Endothelial cell of umbilical vein (primary cell): ENCODE data around the gene FOXRED2. TPM values are rescaled to one million over a fixed set of nuclear protein-coding genes. Genes with fewer than 3 reads are reported as not detected.

Source experiments
- BruUV-seq: library from RNA; stranded (reverse); fragments of 400-500 nt; replicated peaks from 2 replicates; lab custom pipeline; 2021; lab: Mats Ljungman, UMichigan
- CTCF ChIA-PET: fragments of 300-600, 350-600 bp; sonication (Branson Sonifier 250); formaldehyde crosslinking; loops from one replicate; lab custom pipeline; 2021; ENCODE audit warnings: antibody characterized with exemption, inconsistent platforms; lab: Charles Lee
- POLR2A ChIA-PET: fragments of 300-600, 350-600 bp; sonication (Branson Sonifier 250); formaldehyde crosslinking; loops from one replicate; lab custom pipeline; 2021; ENCODE audit warnings: antibody characterized with exemption, inconsistent platforms; lab: Charles Lee
- DNase-seq: peaks from one replicate; pipeline ENCODE4 v3.0.0-alpha.2; 2011; ENCODE audit warnings: low read depth, low spot score
- FAIRE-seq: peaks from 2 replicates; lab custom pipeline; 2011; peaks lifted over from hg19 to GRCh38; lab: Jason Lieb, UNC
- H2AFZ ChIP-seq: 2 replicates; pipeline ENCODE4 v1.6.0; 2012; ENCODE audit warnings: low read depth, low read length, control low read depth, inconsistent platforms
- H3K27ac ChIP-seq: 2 replicates; pipeline ENCODE4 v1.5.1; 2011; ENCODE audit warnings: low read depth, mild to moderate bottlenecking, control low read depth, low read length, moderate library complexity; ENCODE audit not compliant: insufficient read depth
- H3K27me3 ChIP-seq, 2 experiments: 2 replicates each; pipeline versions ENCODE4 v1.6.0 to v1.6.1; 2011; ENCODE audit warnings: low read length in 2 of 2, mixed read lengths in 1 of 2; ENCODE audit not compliant: control insufficient read depth in 2 of 2, insufficient read depth in 2 of 2
- H3K36me3 ChIP-seq, 2 experiments: 2 replicates in 1 of 2; 3 replicates in 1 of 2; pipeline ENCODE4 v1.5.1; 2011; ENCODE audit warnings: low read length in 2 of 2, mild to moderate bottlenecking in 1 of 2, moderate library complexity in 1 of 2; ENCODE audit not compliant: control insufficient read depth in 2 of 2, insufficient read depth in 2 of 2; ENCODE audit errors: extremely low read depth in 1 of 2
- H3K4me1 ChIP-seq: 3 replicates; pipeline ENCODE4 v1.5.1; 2011; ENCODE audit warnings: mild to moderate bottlenecking, low read length; ENCODE audit not compliant: control insufficient read depth, insufficient read depth; ENCODE audit errors: extremely low read depth
- H3K4me2 ChIP-seq: 2 replicates; pipeline ENCODE4 v1.6.1; 2011; ENCODE audit warnings: low read length, control low read depth, mixed read lengths; ENCODE audit not compliant: insufficient read depth
- H3K4me3 ChIP-seq, 3 experiments: fragments of 200-600 bp in 1 of 3; sonication (generic), shearing (Covaris generic) in 1 of 3; replicated peaks in 1 of 3; 2 replicates each; pipeline ENCODE4 v1.5.1; 2011 to 2016; ENCODE audit warnings: control low read depth in 3 of 3, low read length in 3 of 3, mild to moderate bottlenecking in 2 of 3, inconsistent platforms in 1 of 3, low read depth in 1 of 3, moderate library complexity in 1 of 3; ENCODE audit not compliant: insufficient read depth in 1 of 3
- H3K79me2 ChIP-seq: 2 replicates; pipeline ENCODE4 v1.6.0; 2012; ENCODE audit warnings: low read length, inconsistent platforms; ENCODE audit not compliant: control insufficient read depth, insufficient read depth
- H3K9ac ChIP-seq: replicated peaks from 2 replicates; pipeline ENCODE3; 2011; ENCODE audit warnings: low read length, control low read depth; ENCODE audit not compliant: insufficient read depth; ENCODE audit errors: extremely low read depth
- H3K9me1 ChIP-seq: replicated peaks from 3 replicates; pipeline ENCODE4 v1.6.0; 2011; ENCODE audit warnings: mild to moderate bottlenecking, low read length; ENCODE audit not compliant: control insufficient read depth, insufficient read depth; ENCODE audit errors: extremely low read depth
- H3K9me3 ChIP-seq: replicated peaks from 2 replicates; pipeline ENCODE4 v1.5.1; 2012; ENCODE audit warnings: low read length, inconsistent platforms; ENCODE audit not compliant: control insufficient read depth, insufficient read depth
- H4K20me1 ChIP-seq: replicated peaks from 2 replicates; pipeline ENCODE3; 2011; ENCODE audit warnings: mild to moderate bottlenecking, low read length; ENCODE audit not compliant: control insufficient read depth, insufficient read depth; ENCODE audit errors: extremely low read depth
- EZH2 ChIP-seq: IDR thresholded peaks from 2 replicates; pipeline ENCODE4 v1.6.1; 2012; ENCODE audit warnings: borderline replicate concordance, low read depth, mild to moderate bottlenecking, moderate library complexity, low read length, inconsistent platforms; ENCODE audit not compliant: severe bottlenecking
- FOS ChIP-seq: IDR thresholded peaks from 2 replicates; pipeline ENCODE4 v1.6.1; 2011; ENCODE audit warnings: mild to moderate bottlenecking, low read length, moderate library complexity, borderline replicate concordance; ENCODE audit not compliant: insufficient read depth
- GATA2 ChIP-seq: IDR thresholded peaks from 2 replicates; pipeline ENCODE4 v1.7.0; 2011; ENCODE audit warnings: low read depth, mild to moderate bottlenecking, moderate library complexity, mixed read lengths, low read length; ENCODE audit not compliant: insufficient read length, insufficient read depth
- JUN ChIP-seq: IDR thresholded peaks from 2 replicates; pipeline ENCODE4 v1.6.1; 2011; ENCODE audit warnings: borderline replicate concordance, low read depth; ENCODE audit not compliant: insufficient read length, insufficient read depth
- MYC ChIP-seq: IDR thresholded peaks from one replicate; pipeline ENCODE4 v1.6.1; 2011; ENCODE audit warnings: mild to moderate bottlenecking, low read depth, low read length
- POLR2A ChIP-seq: IDR thresholded peaks from 2 replicates; pipeline ENCODE4 v1.6.1; 2012; ENCODE audit warnings: low read depth, mild to moderate bottlenecking, control low read depth, low read length
- POLR2AphosphoS5 ChIP-seq: IDR thresholded peaks from 2 replicates; pipeline ENCODE4 v1.6.1; 2012; ENCODE audit warnings: low read depth, mild to moderate bottlenecking, control low read depth, low read length, moderate library complexity; ENCODE audit not compliant: insufficient read depth
- dilution Hi-C: fragments of 300-500 bp; cut with MboI; formaldehyde crosslinking; loops from one replicate; pipeline ENCODE4 v1.15.0; 2019; ENCODE audit warnings: low sequenced_read_pairs; ENCODE audit not compliant: extremely low pct_ligation_motif_present
- intact Hi-C: fragments of 100-400 bp; cut with micrococcal nuclease; formaldehyde crosslinking; loops from one replicate; pipeline ENCODE4 v1.10.0; 2022
- polyA plus RNA-seq, 4 experiments: library from polyadenylated mRNA; depleted of rRNA in 3 of 4; stranded (reverse) in 3 of 4; unstranded in 1 of 4; fragments of >200 nt; gene quantifications; 2 replicates each; pipeline versions ENCODE4 v1.2.1 to v1.2.3, GENCODE V29; 2011 to 2012; ENCODE audit warnings: missing spikeins in 1 of 4
- total RNA-seq: library from RNA; stranded (reverse); gene quantifications from 2 replicates; pipeline ENCODE4 v1.2.3, GENCODE V29; 2021
- TF ChIP-seq, protein P1 (sequence below): IDR thresholded peaks from 2 replicates; pipeline ENCODE4 v1.6.1; 2011; ENCODE audit not compliant: insufficient read depth, insufficient read length

FOXRED2 gene
- total and polyA plus RNA-seq, 2 donors (not counting 3 experiments of a cell fraction or from before 2014, with no cell fraction given) = 8.4 to 20.4 TPM

- H3K4me1 ChIP-seq = peaks cover 59% of the 10 kb centered on the region
Observed at GRCh38 chr22:36467946-36468345, 38.9 kb downstream of the FOXRED2 start.

GRCh38 chr22:36467042-36467810 is 39.6 kb downstream of the FOXRED2 start:
- Histone ChIP-seq H3K27ac (peak overlapping the region; percentile 91), H3K9ac (peak overlapping the region; percentile 26), H4K20me1 (no peaks in the 10 kb centered on the region), H3K9me3 (no peaks in the 10 kb centered on the region), H3K4me1 (peaks cover 63% of the 10 kb centered on the region), H2AFZ (no peak overlapping the region), H3K36me3 (peaks cover 0 to 3% of the 10 kb centered on the region in 2 experiments), H3K4me3 (no peak overlapping the region), H3K27me3 (no peaks in the 10 kb centered on the region), H3K79me2 (peaks cover 5% of the 10 kb centered on the region), H3K9me1 (no peaks in the 10 kb centered on the region), H3K4me2 (no peak overlapping the region)
- FAIRE-seq = peak; percentile 24
- CTCF ChIA-PET = interaction anchor here (0.7 to 5.3 kb wide), 7 partner anchors 79 to 167 kb away, joined by 3 to 68 read pairs (median 6); partner anchors contain the start of gene MYH9
- dilution Hi-C loops = no loop called here
- intact Hi-C loops = loop anchor here (5.0 kb wide), 1 partner anchor 100 kb away; no protein-coding TSS in a partner anchor
- POLR2A ChIA-PET = interaction anchor here (0.6 to 2.0 kb wide), 9 partner anchors 79 to 138 kb away, joined by 3 to 7 read pairs (median 4); partner anchors contain the start of gene MYH9
- DNase-seq = no peak
- TF ChIP-seq FOS (peak; percentile 16), POLR2AphosphoS5 (no peak)
- TSS peak; percentile 8 for BruUV-seq

More at GRCh38 chr22:36467946-36468345, 38.9 kb downstream of the FOXRED2 start:
- Histone ChIP-seq H3K4me3 (no peak overlapping the region), H3K9me3 (no peaks in the 10 kb centered on the region), H3K9me1 (no peaks in the 10 kb centered on the region), H3K27ac (peak overlapping the region; percentile 91), H3K79me2 (peaks cover 5% of the 10 kb centered on the region), H3K9ac (peak overlapping the region; percentile 26), H4K20me1 (no peaks in the 10 kb centered on the region), H3K4me2 (no peak overlapping the region), H2AFZ (no peak overlapping the region), H3K36me3 (peaks cover 0 to 4% of the 10 kb centered on the region in 2 experiments), H3K27me3 (no peaks in the 10 kb centered on the region)
- DNase-seq = peak; percentile 67
- FAIRE-seq = peak; percentile 96
- BruUV-seq = no TSS peak
- ChIA-PET POLR2A (interaction anchor here (0.6 to 2.0 kb wide), 6 partner anchors 80 to 139 kb away, joined by 3 to 7 read pairs (median 4); partner anchors contain the start of gene MYH9), CTCF (interaction anchor here (1.0 to 5.3 kb wide), 6 partner anchors 80 to 167 kb away, joined by 3 to 68 read pairs (median 21); partner anchors contain the start of gene MYH9)
- TF ChIP-seq EZH2 (no peak), MYC (no peak), FOS (peak; percentile 91), GATA2 (no peak), POLR2AphosphoS5 (peak; percentile 70), POLR2A (no peak), JUN (peak; percentile 52)
- TF ChIP-seq, protein P1, sequence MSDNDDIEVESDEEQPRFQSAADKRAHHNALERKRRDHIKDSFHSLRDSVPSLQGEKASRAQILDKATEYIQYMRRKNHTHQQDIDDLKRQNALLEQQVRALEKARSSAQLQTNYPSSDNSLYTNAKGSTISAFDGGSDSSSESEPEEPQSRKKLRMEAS = no peak
- dilution Hi-C loops (no loop called here), intact Hi-C loops (loop anchor here (5.0 kb wide), 1 partner anchor 101 kb away; no protein-coding TSS in a partner anchor)
